GM12875 (cell line): ENCODE data around the gene GRIN1.

Experiments
- H3K4me3 ChIP-seq: one replicate; pipeline ENCODE4 v1.5.1; 2011; ENCODE audit warnings: low read depth, low read length, control low read depth
- CTCF ChIP-seq: IDR thresholded peaks from 2 replicates; pipeline ENCODE4 v1.5.1; 2011; ENCODE audit warnings: low read depth, mild to moderate bottlenecking, control low read depth, inconsistent platforms, low read length, moderate library complexity, borderline replicate concordance; ENCODE audit not compliant: insufficient read depth

GRIN1 gene

GRCh38 chr9:137136881-137137607 is 1.9 kb upstream of the GRIN1 start:
- H3K4me3 ChIP-seq: no peak overlapping the region
- no peak for TF ChIP-seq CTCF

GRCh38 chr9:137138058-137138721 is 764 bp upstream of the GRIN1 start:
- TF ChIP-seq CTCF: no peak
- no peak overlapping the region for H3K4me3 ChIP-seq

- TF ChIP-seq CTCF: no peak
- H3K4me3 ChIP-seq: no peak overlapping the region
Measured at GRCh38 chr9:137139468-137140150, 655 bp downstream of the GRIN1 start.

- no peak overlapping the region for H3K4me3 ChIP-seq
- TF ChIP-seq CTCF: no peak
Measured at GRCh38 chr9:137140151-137141012, 1.4 kb downstream of the GRIN1 start.

- TF ChIP-seq CTCF: no peak
Measured at GRCh38 chr9:137141050-137141810, 2.3 kb downstream of the GRIN1 start.

More at GRCh38 chr9:137141050-137141810, 2.3 kb downstream of the GRIN1 start:
- H3K4me3 ChIP-seq: no peak overlapping the region
